H9 (cell line): ENCODE data around the gene VASP. TPM values are rescaled to one million over a fixed set of nuclear protein-coding genes. Genes with fewer than 3 reads are reported as not detected.
A peak's percentile ranks its signal among the peaks of the same experiment; 100 is the strongest.

Experiments used
- DNase-seq: peaks from one replicate; pipeline ENCODE4 v3.0.0-alpha.2; 2017
- H2AFZ ChIP-seq: one replicate; pipeline ENCODE4 v1.6.1; 2013; ENCODE audit warnings: mild to moderate bottlenecking, low read length, control low read depth, moderate library complexity
- H2AK5ac ChIP-seq: 2 replicates; pipeline ENCODE4 v1.6.1; 2013; ENCODE audit warnings: low read length, control low read depth, mixed read lengths; ENCODE audit not compliant: insufficient read length
- H2BK120ac ChIP-seq: one replicate; pipeline ENCODE4 v1.6.1; 2013; ENCODE audit warnings: low read depth, mild to moderate bottlenecking, low read length, control low read depth, inconsistent platforms; ENCODE audit not compliant: poor library complexity, severe bottlenecking
- H2BK12ac ChIP-seq: 2 replicates; pipeline ENCODE4 v1.6.1; 2013; ENCODE audit warnings: low read length, control low read depth, mixed read lengths, low read depth; ENCODE audit not compliant: insufficient read length
- H2BK15ac ChIP-seq: 2 replicates; pipeline ENCODE4 v1.6.1; 2013; ENCODE audit warnings: low read depth, low read length, control low read depth
- H2BK20ac ChIP-seq: one replicate; pipeline ENCODE4 v1.6.1; 2013; ENCODE audit warnings: low read depth, mild to moderate bottlenecking, low read length, control low read depth, inconsistent platforms; ENCODE audit not compliant: poor library complexity, severe bottlenecking
- H2BK5ac ChIP-seq: 2 replicates; pipeline ENCODE4 v1.6.1; 2013; ENCODE audit warnings: low read length, control low read depth, mixed read lengths; ENCODE audit not compliant: insufficient read length
- H3K14ac ChIP-seq: 2 replicates; pipeline ENCODE4 v1.6.1; 2013; ENCODE audit warnings: low read length, control low read depth; ENCODE audit not compliant: insufficient read depth
- H3K18ac ChIP-seq: 2 replicates; pipeline ENCODE4 v1.6.1; 2013; ENCODE audit warnings: low read depth, mild to moderate bottlenecking, mixed read lengths, low read length, control low read depth; ENCODE audit not compliant: insufficient read length
- H3K23ac ChIP-seq: 2 replicates; pipeline ENCODE4 v1.6.1; 2013; ENCODE audit warnings: low read length, control low read depth, mixed read lengths, low read depth; ENCODE audit not compliant: insufficient read length
- H3K23me2 ChIP-seq: 2 replicates; pipeline ENCODE4 v1.6.1; 2013; ENCODE audit warnings: low read depth, mild to moderate bottlenecking, mixed read lengths, low read length, control low read depth; ENCODE audit not compliant: insufficient read length, poor library complexity, severe bottlenecking
- H3K27ac ChIP-seq: 2 replicates; pipeline ENCODE4 v1.5.1; 2013; ENCODE audit warnings: low read length, control low read depth, mixed read lengths, low read depth; ENCODE audit not compliant: insufficient read length
- H3K27me3 ChIP-seq: 2 replicates; pipeline ENCODE4 v1.6.1; 2013; ENCODE audit warnings: low read length, control low read depth, inconsistent platforms; ENCODE audit not compliant: insufficient read depth
- H3K4ac ChIP-seq: 2 replicates; pipeline ENCODE4 v1.6.1; 2013; ENCODE audit warnings: low read depth, mild to moderate bottlenecking, control low read depth, inconsistent platforms, low read length, moderate library complexity
- H3K4me1 ChIP-seq: 2 replicates; pipeline ENCODE4 v1.6.1; 2013; ENCODE audit warnings: low read length, control low read depth, inconsistent platforms; ENCODE audit not compliant: insufficient read depth
- H3K4me2 ChIP-seq: 2 replicates; pipeline ENCODE4 v1.6.1; 2013; ENCODE audit warnings: low read length, control low read depth, mixed read lengths; ENCODE audit not compliant: insufficient read length, insufficient read depth
- H3K56ac ChIP-seq: 2 replicates; pipeline ENCODE4 v1.6.1; 2013; ENCODE audit warnings: low read depth, mild to moderate bottlenecking, mixed read lengths, low read length, control low read depth; ENCODE audit not compliant: insufficient read length
- H3K79me1 ChIP-seq: 2 replicates; pipeline ENCODE4 v1.6.1; 2013; ENCODE audit warnings: low read depth, mild to moderate bottlenecking, moderate library complexity, low read length, control low read depth, inconsistent platforms; ENCODE audit not compliant: insufficient read depth, poor library complexity, severe bottlenecking
- H3K79me2 ChIP-seq: 2 replicates; pipeline ENCODE4 v1.6.1; 2013; ENCODE audit warnings: low read length, control low read depth, inconsistent platforms; ENCODE audit not compliant: insufficient read depth
- H3K9ac ChIP-seq: 2 replicates; pipeline ENCODE4 v1.6.1; 2013; ENCODE audit warnings: low read length, control low read depth, mixed read lengths; ENCODE audit not compliant: insufficient read length; ENCODE audit errors: extremely low read depth
- H3K9me3 ChIP-seq: one replicate; pipeline ENCODE4 v1.6.1; 2013; ENCODE audit warnings: low read depth, low read length, inconsistent platforms; ENCODE audit not compliant: control insufficient read depth
- H3T11ph ChIP-seq: one replicate; pipeline ENCODE4 v1.6.1; 2013; ENCODE audit warnings: mild to moderate bottlenecking, low read length, control low read depth, inconsistent platforms
- H4K20me1 ChIP-seq: one replicate; pipeline ENCODE4 v1.6.1; 2013; ENCODE audit not compliant: control insufficient read depth, insufficient read length, insufficient read depth
- H4K5ac ChIP-seq: 2 replicates; pipeline ENCODE4 v1.6.1; 2013; ENCODE audit warnings: low read depth, mild to moderate bottlenecking, mixed read lengths, low read length, control low read depth; ENCODE audit not compliant: insufficient read length
- H4K8ac ChIP-seq: replicated peaks from 2 replicates; pipeline ENCODE4 v1.6.1; 2013; ENCODE audit warnings: low read length, control low read depth, mixed read lengths, low read depth; ENCODE audit not compliant: insufficient read length
- H4K91ac ChIP-seq: 2 replicates; pipeline ENCODE4 v1.6.1; 2013; ENCODE audit warnings: low read depth, mild to moderate bottlenecking, moderate library complexity, mixed read lengths, low read length, control low read depth; ENCODE audit not compliant: insufficient read length
- H3K27ac Mint-ChIP-seq, 3 experiments: 2 replicates in 2 of 3; 3 replicates in 1 of 3; pipeline ENCODE4 v1.8.0; 2020 to 2021; ENCODE audit warnings: mixed read lengths in 3 of 3, mild to moderate bottlenecking in 1 of 3, moderate library complexity in 1 of 3
- H3K27me3 Mint-ChIP-seq: 2 replicates; pipeline ENCODE4 v1.8.0; 2021; ENCODE audit warnings: low read depth, mild to moderate bottlenecking, moderate library complexity, mixed read lengths
- H3K36me3 Mint-ChIP-seq, 3 experiments: 2 replicates in 2 of 3; 3 replicates in 1 of 3; pipeline ENCODE4 v1.8.0; 2020 to 2021; ENCODE audit warnings: low read depth in 3 of 3, mixed read lengths in 3 of 3; ENCODE audit not compliant: insufficient read depth in 1 of 3
- H3K4me1 Mint-ChIP-seq, 2 experiments: 2 replicates each; pipeline ENCODE4 v1.8.0; 2020; ENCODE audit warnings: mixed read lengths in 2 of 2
- H3K4me3 Mint-ChIP-seq, 2 experiments: 2 replicates in 1 of 2; 3 replicates in 1 of 2; pipeline ENCODE4 v1.8.0; 2020 to 2021; ENCODE audit warnings: mild to moderate bottlenecking in 2 of 2, mixed read lengths in 2 of 2, moderate library complexity in 1 of 2
- H3K9me3 Mint-ChIP-seq, 2 experiments: 2 replicates in 1 of 2; 3 replicates in 1 of 2; pipeline ENCODE4 v1.8.0; 2020; ENCODE audit warnings: mild to moderate bottlenecking in 2 of 2, mixed read lengths in 2 of 2, moderate library complexity in 1 of 2
- CTCF ChIP-seq: fragments of 200-600 bp; sonication (generic); conservative IDR thresholded peaks from 3 replicates; pipeline ENCODE4 v1.8.0; 2021; ENCODE audit warnings: antibody characterized with exemption, mild to moderate bottlenecking
- WGBS: extraction: QIAGEN DNeasy Blood & Tissue Kit; methylation state at CpG from one replicate; pipeline ENCODE4 v1.1.7; 2013; ENCODE audit warnings: missing lambda C conversion rate, low lambda C conversion rate, mixed read lengths; ENCODE audit not compliant: insufficient read length; ENCODE audit errors: extremely low coverage; 5-methylcytosine and 5-hydroxymethylcytosine counted together
- total RNA-seq: library from RNA; stranded (reverse); gene quantifications from 2 replicates; pipeline ENCODE4 v1.2.1, GENCODE V29; 2021

Gene VASP
- total RNA-seq, 1 experiment from 2014 or later = 157 TPM

- Histone ChIP-seq H2BK12ac (no peak overlapping the region), H3K4ac (no peak overlapping the region), H3K23me2 (no peaks in the 10 kb centered on the region), H2BK15ac (no peak overlapping the region), H2BK20ac (no peak overlapping the region), H4K20me1 (no peaks in the 10 kb centered on the region), H2BK5ac (no peak overlapping the region), H4K8ac (no peak overlapping the region), H2AFZ (no peak overlapping the region), H2AK5ac (no peak overlapping the region), H3K27me3 (no peaks in the 10 kb centered on the region), H3K23ac (no peak overlapping the region), H3K4me1 (no peaks in the 10 kb centered on the region; the same call in 1 of the 2 replicates), H3K9ac (no peak overlapping the region), H4K91ac (no peak overlapping the region), H3K18ac (no peak overlapping the region), H4K5ac (no peak overlapping the region), H3K14ac (no peak overlapping the region), H3K56ac (no peak overlapping the region), H3K79me1 (peaks cover 18% of the 10 kb centered on the region), H3K9me3 (no peaks in the 10 kb centered on the region), H3T11ph (no peak overlapping the region), H3K27ac (no peak overlapping the region), H2BK120ac (no peak overlapping the region), H3K79me2 (peaks cover 28% of the 10 kb centered on the region; the same call in 1 of the 2 replicates), H3K4me2 (no peak overlapping the region)
- no peak for DNase-seq
- Mint-ChIP-seq H3K27me3 (no peaks in the 10 kb centered on the region; the same call in 1 of the 2 replicates), H3K27ac (peak overlapping the region in 2 of 3 experiments; percentile 35 to 63; a peak in 1 of 7 replicates), H3K4me3 (no peak overlapping the region; a peak in 1 of 5 replicates), H3K9me3 (no peaks in the 10 kb centered on the region), H3K36me3 (peaks cover 25 to 48% (median 35%) of the 10 kb centered on the region in 3 experiments), H3K4me1 (peaks cover 4 to 5% of the 10 kb centered on the region in 2 experiments; a peak in 3 of 4 replicates)
- TF ChIP-seq CTCF = no peak
- no CpG with 5 or more reads among the region's 9 CpGs for WGBS
These were observed 8.6 kb downstream of the VASP start for GRCh38 chr19:45515807-45516401.
